ENCODE results near the gene LNX1.

GRCh38 chr4:53563824-53564223 is 27.5 kb downstream of the LNX1 start:
- no peak for TF ChIP-seq POLR2A (IDR thresholded peaks at IDR 0.05)
- TF ChIP-seq, protein P1, sequence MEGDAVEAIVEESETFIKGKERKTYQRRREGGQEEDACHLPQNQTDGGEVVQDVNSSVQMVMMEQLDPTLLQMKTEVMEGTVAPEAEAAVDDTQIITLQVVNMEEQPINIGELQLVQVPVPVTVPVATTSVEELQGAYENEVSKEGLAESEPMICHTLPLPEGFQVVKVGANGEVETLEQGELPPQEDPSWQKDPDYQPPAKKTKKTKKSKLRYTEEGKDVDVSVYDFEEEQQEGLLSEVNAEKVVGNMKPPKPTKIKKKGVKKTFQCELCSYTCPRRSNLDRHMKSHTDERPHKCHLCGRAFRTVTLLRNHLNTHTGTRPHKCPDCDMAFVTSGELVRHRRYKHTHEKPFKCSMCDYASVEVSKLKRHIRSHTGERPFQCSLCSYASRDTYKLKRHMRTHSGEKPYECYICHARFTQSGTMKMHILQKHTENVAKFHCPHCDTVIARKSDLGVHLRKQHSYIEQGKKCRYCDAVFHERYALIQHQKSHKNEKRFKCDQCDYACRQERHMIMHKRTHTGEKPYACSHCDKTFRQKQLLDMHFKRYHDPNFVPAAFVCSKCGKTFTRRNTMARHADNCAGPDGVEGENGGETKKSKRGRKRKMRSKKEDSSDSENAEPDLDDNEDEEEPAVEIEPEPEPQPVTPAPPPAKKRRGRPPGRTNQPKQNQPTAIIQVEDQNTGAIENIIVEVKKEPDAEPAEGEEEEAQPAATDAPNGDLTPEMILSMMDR (IDR thresholded peaks at IDR 0.05): no peak
- TF ChIP-seq POLR2AphosphoS5 (IDR thresholded peaks at IDR 0.05; ENCODE audit: insufficient read depth in 1 of 2, low read depth in 1 of 2): no peak

Data from vagina (tissue), 2 donors.